Motor neuron (in vitro differentiated cells): ENCODE data around the gene RAD9A. TPM values are rescaled to one million over a fixed set of nuclear protein-coding genes. Genes with fewer than 3 reads are reported as not detected.

Experiments
- ATAC-seq, 8 experiments: fragments of 200-7000 bp; cut with Tn5 transposase; replicated peaks in 6 of 8; 2 replicates each; pipeline ENCODE4 v1.8.0; 2021; ENCODE audit warnings: mild to moderate bottlenecking in 8 of 8, moderate library complexity in 8 of 8
- H3K27ac ChIP-seq, 2 donors: fragments of 250-450 bp; sonication (Bioruptor Pico); 2 replicates each; pipeline ENCODE4 v1.9.0; 2021; ENCODE audit warnings: antibody characterized with exemption in 2 of 2, mild to moderate bottlenecking in 2 of 2, moderate library complexity in 1 of 2
- H3K4me1 ChIP-seq, 2 donors: fragments of 250-450 bp; sonication (Bioruptor Pico); replicated peaks in 1 of 2; 2 replicates each; pipeline ENCODE4 v1.6.1; 2021; ENCODE audit warnings: antibody characterized with exemption in 2 of 2, mild to moderate bottlenecking in 2 of 2, moderate library complexity in 1 of 2
- H3K4me3 ChIP-seq, 5 donors: fragments of 250-450 bp; sonication (Bioruptor Pico); 2 replicates each; pipeline ENCODE4 v1.9.0; 2021; ENCODE audit warnings: antibody characterized with exemption in 5 of 5, mild to moderate bottlenecking in 5 of 5, moderate library complexity in 4 of 5
- WGBS, 10 experiments: fragments of 450-650 bp; shearing (Covaris generic); methylation state at CpG; one replicate each; pipeline ENCODE4 v1.0.0; 2022; 5-methylcytosine and 5-hydroxymethylcytosine counted together
- in situ Hi-C, 9 experiments: fragments of 400-800 bp; cut with MboI; loops; one replicate each; pipeline ENCODE4 v1.15.0; 2021; ENCODE audit warnings: low sequenced_read_pairs in 9 of 9, low pct_unique_long_range_greater_than_20kb in 2 of 9; ENCODE audit not compliant: unreplicated experiment in 9 of 9
- total RNA-seq, 8 experiments: library from RNA; unstranded; fragments of 300-600 nt; gene quantifications; 2 replicates each; pipeline versions ENCODE4 v1.2.3 to v1.2.4, GENCODE V29; 2022

Gene RAD9A
- 10 to 100 TPM in 7 of 8 experiments, 1 to 10 TPM in 1; 4.0 to 25.5 (median 16.2) TPM for total RNA-seq

DNA sequence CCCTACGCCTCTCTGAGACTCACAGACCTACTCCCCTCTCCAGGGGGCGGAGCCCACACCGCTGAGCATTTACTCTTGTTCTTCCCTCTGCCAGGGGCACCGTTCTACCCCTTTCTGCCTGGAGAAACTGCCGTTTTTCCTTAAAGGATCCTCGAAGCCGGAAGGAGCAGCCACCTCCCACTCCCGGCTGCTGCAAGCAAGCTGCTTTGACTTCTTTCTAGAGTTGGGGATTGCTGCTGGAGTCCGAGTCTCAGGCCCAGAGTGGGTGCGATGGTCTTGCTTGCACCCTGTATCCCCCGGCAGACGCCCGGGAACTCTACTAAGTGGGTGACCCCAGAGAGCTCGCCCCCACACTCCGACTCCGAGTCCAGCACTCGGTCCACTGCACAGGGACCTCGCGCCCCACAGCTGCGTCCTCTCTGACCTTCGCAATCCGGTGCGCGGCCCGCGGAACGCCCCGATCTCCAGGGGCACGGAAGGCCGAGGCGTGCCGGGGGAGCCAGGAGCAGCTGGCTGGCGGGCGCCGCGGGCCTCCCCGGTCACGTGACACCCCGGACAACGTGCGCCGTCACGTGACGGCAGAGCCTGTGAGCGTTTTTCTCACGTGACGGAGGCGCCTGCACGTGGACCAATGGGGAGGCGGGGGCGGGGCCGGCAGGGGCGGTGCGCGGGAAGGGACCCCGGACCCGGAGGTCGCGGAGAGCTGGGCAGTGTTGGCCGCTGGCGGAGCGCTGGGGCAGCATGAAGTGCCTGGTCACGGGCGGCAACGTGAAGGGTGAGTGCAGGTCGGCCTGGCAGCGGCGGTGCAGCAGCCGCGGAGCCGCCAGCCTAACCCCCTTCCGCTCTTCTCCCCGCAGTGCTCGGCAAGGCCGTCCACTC is at the start of gene RAD9A:
RAD9A (plus strand) TSS at position 683 of the 879 bp plus-strand sequence; CDS start at position 742, 59 bp downstream.
- Histone ChIP-seq H3K27ac (peak within 1 kb of the TSS; percentile 77 to 90), H3K4me3 (peak within 1 kb of the TSS; percentile 57 to 79 (median 59)), H3K4me1 (peaks cover 6 to 10% of the 10 kb centered on the region in 2 donors)
- in situ Hi-C loops, result loop anchor here in 1 of 9 experiments (25.0 kb wide), 1 partner anchor 96 kb away; the partner anchor contains the start of gene AIP
- WGBS, 10 experiments, result 0 to 3% (median 0%) methylated on average over 1 to 23 of the region's 75 CpGs; no CpG with 5 or more reads in 2 of the 10 experiments
- peak; percentile 69 to 83 (median 76) for ATAC-seq

- Histone ChIP-seq H3K27ac (no peak overlapping the region), H3K4me3 (no peak overlapping the region), H3K4me1 (no peaks in the 10 kb centered on the region)
- WGBS, 10 experiments, result 60 to 100% (median 93%) methylated on average over 1 to 3 of the region's 4 CpGs; no CpG with 5 or more reads in 5 of the 10 experiments
- in situ Hi-C loops, result no loop called here
- ATAC-seq, result no peak
Measured at GRCh38 chr11:67344264-67344663, 47.5 kb upstream of the RAD9A start.

GRCh38 chr11:67345247-67345919 is 46.4 kb upstream of the RAD9A start:
- H3K4me3 ChIP-seq, result no peak overlapping the region
- no peaks in the 10 kb centered on the region for H3K4me1 ChIP-seq
- ATAC-seq, result peak in 2 of 8 experiments; percentile 21 to 35
- WGBS, 10 experiments, result 55 to 100% (median 79%) methylated on average over 1 to 4 of the region's 8 CpGs; no CpG with 5 or more reads in 4 of the 10 experiments
- in situ Hi-C loops, result no loop called here
- H3K27ac ChIP-seq, result no peak overlapping the region

- in situ Hi-C loops, result no loop called here
- Histone ChIP-seq H3K4me3 (no peak overlapping the region), H3K27ac (no peak overlapping the region), H3K4me1 (peaks cover 0 to 1% of the 10 kb centered on the region in 2 donors)
- WGBS, 10 experiments, result 31 to 77% (median 57%) methylated on average over 1 to 6 of the region's 7 CpGs
- peak in 5 of 8 experiments; percentile 29 to 84 (median 52) for ATAC-seq
Measured at GRCh38 chr11:67345920-67346819, 45.6 kb upstream of the RAD9A start.

DNA sequence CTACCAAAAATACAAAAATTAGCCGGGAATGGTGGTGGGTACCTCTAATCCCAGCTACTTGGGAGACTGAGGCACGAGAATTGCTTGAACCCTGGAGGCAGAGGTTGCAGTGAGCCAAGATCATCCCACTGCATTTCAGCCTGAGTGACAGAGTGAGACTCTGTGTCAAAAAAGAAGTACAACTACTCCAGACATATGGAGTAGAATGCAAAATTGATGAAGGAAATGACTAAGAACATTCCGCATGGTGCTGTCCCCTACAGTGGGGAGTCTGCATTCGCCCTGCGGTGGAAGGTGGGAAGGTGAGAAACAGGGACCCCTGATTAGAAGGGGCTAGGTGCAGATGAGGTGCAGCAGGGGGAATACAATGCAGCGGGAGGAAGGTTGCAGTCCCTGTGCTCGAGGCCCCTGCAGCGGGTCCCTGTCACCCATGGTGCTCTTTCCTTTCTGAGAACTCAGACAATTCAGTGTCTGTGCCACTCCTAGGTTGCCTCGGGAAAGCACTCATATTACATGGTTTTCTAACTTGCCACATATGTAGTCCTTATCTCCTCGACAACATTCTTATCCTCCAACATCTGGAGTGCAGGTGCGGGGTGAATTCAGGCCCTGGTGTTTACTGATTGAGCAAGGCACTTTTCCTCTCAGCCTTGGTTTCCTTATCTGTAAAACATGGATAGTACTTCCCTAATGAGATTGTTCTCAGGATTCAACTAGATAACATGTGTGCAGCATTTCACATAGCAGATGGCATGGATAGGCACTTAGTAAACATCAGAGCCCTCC is 43.6 kb upstream of the RAD9A start:
- ATAC-seq, result peak in 2 of 8 experiments; percentile 4 to 7
- Histone ChIP-seq H3K4me3 (no peak overlapping the region), H3K27ac (no peak overlapping the region), H3K4me1 (peaks cover 4 to 9% of the 10 kb centered on the region in 2 donors)
- WGBS, 10 experiments, result 4 to 100% (median 80%) methylated on average over 1 to 8 of the region's 11 CpGs; no CpG with 5 or more reads in 1 of the 10 experiments
- in situ Hi-C loops, result no loop called here

GRCh38 chr11:67349036-67349435 is 42.8 kb upstream of the RAD9A start:
- ATAC-seq, result no peak
- no peak overlapping the region for H3K4me3 ChIP-seq
- no peak overlapping the region for H3K27ac ChIP-seq
- WGBS, 10 experiments, result 40 to 77% (median 63%) methylated on average over 1 to 5 of the region's 5 CpGs
- peaks cover 7 to 12% of the 10 kb centered on the region in 2 donors for H3K4me1 ChIP-seq
- in situ Hi-C loops, result no loop called here

DNA sequence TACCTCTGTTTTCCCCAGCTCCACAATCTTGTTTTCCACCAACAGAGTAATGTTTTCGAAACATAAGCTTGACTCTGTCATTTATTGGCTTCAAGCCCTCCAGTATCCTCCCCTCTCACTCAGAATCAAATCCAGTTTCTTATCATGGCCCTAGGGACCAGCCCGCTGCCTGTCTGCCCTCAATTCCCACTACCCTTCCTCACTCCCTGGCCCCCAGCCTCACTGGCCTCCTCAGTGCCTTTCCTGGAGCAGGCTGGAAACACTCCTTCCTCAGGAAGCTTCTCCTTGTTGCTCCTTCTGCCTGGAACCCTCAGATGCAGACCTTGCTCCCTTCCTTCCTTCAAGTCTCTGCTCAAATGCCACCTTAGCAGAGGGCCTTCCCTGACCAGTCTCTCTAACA is 42.3 kb upstream of the RAD9A start:
- H3K4me1 ChIP-seq, result peaks cover 8 to 15% of the 10 kb centered on the region in 2 donors
- WGBS, 10 experiments, result 63 to 100% (median 89%) methylated on average over 1 to 2 of the region's 2 CpGs; no CpG with 5 or more reads in 3 of the 10 experiments
- in situ Hi-C loops, result no loop called here

DNA sequence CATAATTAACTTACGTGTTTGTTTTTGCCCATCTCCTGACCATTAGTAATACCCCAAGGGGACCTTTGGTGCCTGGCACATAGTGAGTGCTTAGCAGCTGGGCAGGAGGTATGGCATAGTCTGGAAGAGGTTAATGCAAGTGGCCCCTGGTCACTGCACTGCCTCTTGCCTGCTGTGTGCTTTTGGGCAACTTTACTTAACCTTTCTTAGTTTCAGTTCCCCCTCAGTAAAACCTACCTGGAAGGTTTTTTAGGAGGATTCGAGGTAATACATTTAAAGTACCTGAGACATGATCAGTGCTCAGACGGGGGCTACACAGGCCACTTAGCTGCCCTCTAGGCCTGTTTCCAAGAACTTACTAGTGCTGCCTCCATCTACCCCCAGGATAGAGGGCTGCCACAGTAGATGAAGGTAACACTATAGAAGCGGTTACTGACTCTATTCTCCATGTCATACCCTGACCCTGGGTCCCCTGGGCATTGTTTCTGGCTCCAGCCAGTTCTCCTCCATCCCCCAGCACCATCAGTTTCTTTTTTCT is 41.8 kb upstream of the RAD9A start:
- ATAC-seq, result no peak
- in situ Hi-C loops, result no loop called here
- no peak overlapping the region for H3K27ac ChIP-seq
- H3K4me3 ChIP-seq, result no peak overlapping the region
- 25 to 100% (median 70%) methylated on average over 1 to 2 of the region's 4 CpGs; no CpG with 5 or more reads in 3 of the 10 experiments for WGBS, 10 experiments
- H3K4me1 ChIP-seq, result peaks cover 8 to 15% of the 10 kb centered on the region in 2 donors

More for the DNA sequence above, 42.3 kb upstream of the RAD9A start:
- ATAC-seq, result no peak
- Histone ChIP-seq H3K4me3 (no peak overlapping the region), H3K27ac (no peak overlapping the region)

- Histone ChIP-seq H3K4me3 (no peak overlapping the region), H3K4me1 (peaks cover 8 to 15% of the 10 kb centered on the region in 2 donors), H3K27ac (no peak overlapping the region)
- WGBS, 10 experiments, result 0 to 100% (median 57%) methylated on average over 1 to 3 of the region's 11 CpGs; no CpG with 5 or more reads in 4 of the 10 experiments
- in situ Hi-C loops, result no loop called here
- ATAC-seq, result no peak
Measured at GRCh38 chr11:67351275-67352005, 40.3 kb upstream of the RAD9A start.

DNA sequence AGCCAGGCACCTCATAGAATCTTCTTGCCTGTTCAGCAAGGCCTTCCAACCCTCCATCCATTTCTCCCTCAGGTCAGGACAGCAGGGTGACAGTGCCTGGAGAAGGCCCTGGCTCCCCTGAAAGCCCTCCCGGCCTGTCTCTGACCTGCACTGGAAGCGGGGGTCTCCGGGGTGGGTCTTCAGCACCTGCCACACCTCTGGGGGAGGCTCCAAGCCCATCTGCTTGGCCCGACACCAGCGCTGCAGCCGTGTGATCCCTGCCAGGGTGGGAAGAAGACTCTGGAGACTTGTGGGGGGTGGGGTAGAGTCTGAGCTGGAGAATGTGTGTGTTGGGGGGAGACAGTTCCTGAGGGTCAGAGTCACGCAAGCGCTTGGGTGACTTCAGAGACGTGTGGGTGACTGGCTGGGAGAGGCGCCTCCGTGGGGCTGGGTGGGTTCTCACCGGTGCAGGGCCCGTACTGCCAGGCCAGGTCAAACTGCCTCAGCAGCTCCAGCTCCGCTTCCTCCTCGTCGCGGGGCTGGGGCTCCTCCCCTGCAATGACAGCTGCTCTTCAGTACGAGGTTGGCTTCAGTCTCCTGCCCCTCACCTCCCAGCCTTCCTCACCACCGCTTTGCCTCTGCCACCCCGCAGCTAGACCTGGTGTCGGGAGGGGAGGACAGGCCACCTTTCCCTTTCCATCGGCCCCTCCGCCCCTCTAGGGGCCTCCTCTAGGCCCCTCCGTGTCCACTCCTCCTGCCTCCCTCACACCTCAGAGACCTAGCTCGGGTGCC is 39.1 kb upstream of the RAD9A start:
- 0 to 67% (median 0%) methylated on average over 1 to 3 of the region's 25 CpGs; no CpG with 5 or more reads in 7 of the 10 experiments for WGBS, 10 experiments
- peak in 5 of 8 experiments; percentile 0 to 16 (median 6) for ATAC-seq
- Histone ChIP-seq H3K4me1 (peaks cover 8 to 21% of the 10 kb centered on the region in 2 donors), H3K4me3 (peak overlapping the region; percentile 71 to 87 (median 76)), H3K27ac (peak overlapping the region; percentile 78 to 81)
- in situ Hi-C loops, result no loop called here
